ENCODE data around the gene ANXA2.
A peak's percentile ranks its signal among the peaks of the same experiment; 100 is the strongest.

ANXA2 gene

GRCh38 chr15:60441331-60441730, 43.5 kb upstream of the ANXA2 start:
- Histone ChIP-seq H3K9ac (ENCODE audit: low read length) (no peak overlapping the region), H3K36me3 (ENCODE audit: control insufficient read depth in 1 of 2, insufficient read depth in 2 of 2, low read length in 2 of 2) (peaks cover 2 to 5% of the 10 kb centered on the region in 2 experiments), H4K8ac (ENCODE audit: low read depth, low read length) (no peak overlapping the region), H2BK12ac (ENCODE audit: low read length) (no peak overlapping the region), H2BK5ac (ENCODE audit: low read depth, low read length, poor library complexity) (no peak overlapping the region), H2AK5ac (ENCODE audit: low read length) (no peak overlapping the region), H3K4me3 (ENCODE audit: low read depth, low read length) (no peak overlapping the region), H3K4me2 (ENCODE audit: low read length) (no peak overlapping the region), H4K12ac (ENCODE audit: low read depth, low read length) (no peak overlapping the region), H2AFZ (ENCODE audit: insufficient read depth, low read length, poor library complexity) (no peak overlapping the region), H3K14ac (ENCODE audit: low read length) (no peak overlapping the region), H3K27me3 (ENCODE audit: insufficient read depth, low read length) (no peaks in the 10 kb centered on the region), H3K27ac (ENCODE audit: low read depth, low read length) (no peak overlapping the region), H3K4ac (ENCODE audit: low read depth, low read length) (no peak overlapping the region), H3K79me1 (ENCODE audit: low read length) (no peaks in the 10 kb centered on the region), H3K18ac (ENCODE audit: low read length) (no peak overlapping the region), H3K9me3 (ENCODE audit: insufficient read depth, low read depth, low read length) (no peaks in the 10 kb centered on the region), H4K91ac (ENCODE audit: low read depth, low read length) (no peak overlapping the region), H2BK120ac (ENCODE audit: insufficient read depth, low read length, poor library complexity) (no peak overlapping the region), H3K23ac (ENCODE audit: low read length) (no peak overlapping the region), H3K79me2 (ENCODE audit: control insufficient read depth, insufficient read depth, low read length, poor library complexity) (no peaks in the 10 kb centered on the region), H3K4me1 (ENCODE audit: control insufficient read depth in 1 of 2, insufficient read depth in 2 of 2, low read length in 2 of 2) (no peaks in the 10 kb centered on the region)
- no peak for DNase-seq
- WGBS (ENCODE audit: extremely low coverage, insufficient coverage, insufficient read length), result no CpG with 5 or more reads among the region's 1 CpG

- no peak overlapping the region for H2BK5ac ChIP-seq (ENCODE audit: low read depth, low read length, poor library complexity)
- no peak overlapping the region for H3K23ac ChIP-seq (ENCODE audit: low read length)
- no peak overlapping the region for H3K14ac ChIP-seq (ENCODE audit: low read length)
- no peak overlapping the region for H3K27ac ChIP-seq (ENCODE audit: low read depth, low read length)
- H3K79me2 ChIP-seq (ENCODE audit: control insufficient read depth, insufficient read depth, low read length, poor library complexity), result no peaks in the 10 kb centered on the region
- H2BK120ac ChIP-seq (ENCODE audit: insufficient read depth, low read length, poor library complexity), result no peak overlapping the region
- H2BK12ac ChIP-seq (ENCODE audit: low read length), result no peak overlapping the region
- no peak overlapping the region for H4K12ac ChIP-seq (ENCODE audit: low read depth, low read length)
- H3K4ac ChIP-seq (ENCODE audit: low read depth, low read length), result no peak overlapping the region
- WGBS (ENCODE audit: extremely low coverage, insufficient coverage, insufficient read length), result no CpG with 5 or more reads among the region's 1 CpG
- no peak overlapping the region for H3K4me2 ChIP-seq (ENCODE audit: low read length)
- H2AFZ ChIP-seq (ENCODE audit: insufficient read depth, low read length, poor library complexity), result no peak overlapping the region
- no peak overlapping the region for H2AK5ac ChIP-seq (ENCODE audit: low read length)
- no peak overlapping the region for H4K8ac ChIP-seq (ENCODE audit: low read depth, low read length)
- no peak overlapping the region for H3K9ac ChIP-seq (ENCODE audit: low read length)
- H3K18ac ChIP-seq (ENCODE audit: low read length), result no peak overlapping the region
- H3K9me3 ChIP-seq (ENCODE audit: insufficient read depth, low read depth, low read length), result no peaks in the 10 kb centered on the region
- peaks cover 2 to 7% of the 10 kb centered on the region in 2 experiments for H3K36me3 ChIP-seq (ENCODE audit: control insufficient read depth in 1 of 2, insufficient read depth in 2 of 2, low read length in 2 of 2)
- H4K91ac ChIP-seq (ENCODE audit: low read depth, low read length), result no peak overlapping the region
- H3K27me3 ChIP-seq (ENCODE audit: insufficient read depth, low read length), result no peaks in the 10 kb centered on the region
- DNase-seq, result peak in 1 of 2 donors; percentile 60
- H3K4me1 ChIP-seq (ENCODE audit: control insufficient read depth in 1 of 2, insufficient read depth in 2 of 2, low read length in 2 of 2), result no peaks in the 10 kb centered on the region
- H3K79me1 ChIP-seq (ENCODE audit: low read length), result no peaks in the 10 kb centered on the region
- H3K4me3 ChIP-seq (ENCODE audit: low read depth, low read length), result no peak overlapping the region
Measured at GRCh38 chr15:60438646-60439045, 40.9 kb upstream of the ANXA2 start.

- no peak overlapping the region for H3K4me3 ChIP-seq (ENCODE audit: low read depth, low read length)
- H3K4ac ChIP-seq (ENCODE audit: low read depth, low read length), result no peak overlapping the region
- H3K79me1 ChIP-seq (ENCODE audit: low read length), result no peaks in the 10 kb centered on the region
- no peak overlapping the region for H4K12ac ChIP-seq (ENCODE audit: low read depth, low read length)
- H3K23ac ChIP-seq (ENCODE audit: low read length), result no peak overlapping the region
- no peaks in the 10 kb centered on the region for H3K27me3 ChIP-seq (ENCODE audit: insufficient read depth, low read length)
- no CpG with 5 or more reads among the region's 1 CpG for WGBS (ENCODE audit: extremely low coverage, insufficient coverage, insufficient read length)
- H2AK5ac ChIP-seq (ENCODE audit: low read length), result no peak overlapping the region
- H3K9ac ChIP-seq (ENCODE audit: low read length), result no peak overlapping the region
- H3K4me1 ChIP-seq (ENCODE audit: control insufficient read depth in 1 of 2, insufficient read depth in 2 of 2, low read length in 2 of 2), result peaks cover 0 to 4% of the 10 kb centered on the region in 2 experiments
- H4K91ac ChIP-seq (ENCODE audit: low read depth, low read length), result no peak overlapping the region
- peaks cover 0 to 5% of the 10 kb centered on the region in 2 experiments for H3K36me3 ChIP-seq (ENCODE audit: control insufficient read depth in 1 of 2, insufficient read depth in 2 of 2, low read length in 2 of 2)
- H3K4me2 ChIP-seq (ENCODE audit: low read length), result no peak overlapping the region
- no peak overlapping the region for H2AFZ ChIP-seq (ENCODE audit: insufficient read depth, low read length, poor library complexity)
- H3K9me3 ChIP-seq (ENCODE audit: insufficient read depth, low read depth, low read length), result no peaks in the 10 kb centered on the region
- no peak for DNase-seq
- H3K14ac ChIP-seq (ENCODE audit: low read length), result no peak overlapping the region
- H2BK5ac ChIP-seq (ENCODE audit: low read depth, low read length, poor library complexity), result no peak overlapping the region
- no peak overlapping the region for H3K27ac ChIP-seq (ENCODE audit: low read depth, low read length)
- no peak overlapping the region for H4K8ac ChIP-seq (ENCODE audit: low read depth, low read length)
- H3K79me2 ChIP-seq (ENCODE audit: control insufficient read depth, insufficient read depth, low read length, poor library complexity), result no peaks in the 10 kb centered on the region
- H3K18ac ChIP-seq (ENCODE audit: low read length), result no peak overlapping the region
- no peak overlapping the region for H2BK12ac ChIP-seq (ENCODE audit: low read length)
- no peak overlapping the region for H2BK120ac ChIP-seq (ENCODE audit: insufficient read depth, low read length, poor library complexity)
Measured at GRCh38 chr15:60428935-60429334, 31.1 kb upstream of the ANXA2 start.

GRCh38 chr15:60426870-60427508, 29.2 kb upstream of the ANXA2 start:
- no peak overlapping the region for H3K4ac ChIP-seq (ENCODE audit: low read depth, low read length)
- no peak overlapping the region for H3K4me2 ChIP-seq (ENCODE audit: low read length)
- H3K4me1 ChIP-seq (ENCODE audit: control insufficient read depth in 1 of 2, insufficient read depth in 2 of 2, low read length in 2 of 2), result peaks cover 0 to 4% of the 10 kb centered on the region in 2 experiments
- no peak overlapping the region for H2BK120ac ChIP-seq (ENCODE audit: insufficient read depth, low read length, poor library complexity)
- H2BK12ac ChIP-seq (ENCODE audit: low read length), result no peak overlapping the region
- no peak overlapping the region for H3K27ac ChIP-seq (ENCODE audit: low read depth, low read length)
- peaks cover 0 to 8% of the 10 kb centered on the region in 2 experiments for H3K36me3 ChIP-seq (ENCODE audit: control insufficient read depth in 1 of 2, insufficient read depth in 2 of 2, low read length in 2 of 2)
- no peaks in the 10 kb centered on the region for H3K79me1 ChIP-seq (ENCODE audit: low read length)
- H3K9me3 ChIP-seq (ENCODE audit: insufficient read depth, low read depth, low read length), result no peaks in the 10 kb centered on the region
- no peaks in the 10 kb centered on the region for H3K79me2 ChIP-seq (ENCODE audit: control insufficient read depth, insufficient read depth, low read length, poor library complexity)
- H3K4me3 ChIP-seq (ENCODE audit: low read depth, low read length), result no peak overlapping the region
- H3K23ac ChIP-seq (ENCODE audit: low read length), result no peak overlapping the region
- H2AK5ac ChIP-seq (ENCODE audit: low read length), result no peak overlapping the region
- no peak overlapping the region for H3K9ac ChIP-seq (ENCODE audit: low read length)
- H2BK5ac ChIP-seq (ENCODE audit: low read depth, low read length, poor library complexity), result no peak overlapping the region
- H3K27me3 ChIP-seq (ENCODE audit: insufficient read depth, low read length), result no peaks in the 10 kb centered on the region
- no peak overlapping the region for H4K91ac ChIP-seq (ENCODE audit: low read depth, low read length)
- no peak overlapping the region for H3K18ac ChIP-seq (ENCODE audit: low read length)
- H4K12ac ChIP-seq (ENCODE audit: low read depth, low read length), result no peak overlapping the region
- DNase-seq, result no peak
- no CpG with 5 or more reads among the region's 2 CpGs for WGBS (ENCODE audit: extremely low coverage, insufficient coverage, insufficient read length)
- no peak overlapping the region for H2AFZ ChIP-seq (ENCODE audit: insufficient read depth, low read length, poor library complexity)
- no peak overlapping the region for H4K8ac ChIP-seq (ENCODE audit: low read depth, low read length)
- no peak overlapping the region for H3K14ac ChIP-seq (ENCODE audit: low read length)
